H4 (cell line): ENCODE data around the gene NISCH. TPM values are rescaled to one million over a fixed set of nuclear protein-coding genes. Genes with fewer than 3 reads are reported as not detected.

Source experiments
- DNase-seq: peaks from one replicate; pipeline ENCODE4 v3.0.0-alpha.2; 2015; ENCODE audit warnings: low spot score
- total RNA-seq: library from RNA; depleted of rRNA; stranded (reverse); fragments of >200 nt; shearing (Covaris generic); gene quantifications from 2 replicates; pipeline ENCODE4 v1.2.3, GENCODE V29; 2014

NISCH gene
- total RNA-seq, 1 experiment from 2014 or later, result 7.5 TPM

DNA sequence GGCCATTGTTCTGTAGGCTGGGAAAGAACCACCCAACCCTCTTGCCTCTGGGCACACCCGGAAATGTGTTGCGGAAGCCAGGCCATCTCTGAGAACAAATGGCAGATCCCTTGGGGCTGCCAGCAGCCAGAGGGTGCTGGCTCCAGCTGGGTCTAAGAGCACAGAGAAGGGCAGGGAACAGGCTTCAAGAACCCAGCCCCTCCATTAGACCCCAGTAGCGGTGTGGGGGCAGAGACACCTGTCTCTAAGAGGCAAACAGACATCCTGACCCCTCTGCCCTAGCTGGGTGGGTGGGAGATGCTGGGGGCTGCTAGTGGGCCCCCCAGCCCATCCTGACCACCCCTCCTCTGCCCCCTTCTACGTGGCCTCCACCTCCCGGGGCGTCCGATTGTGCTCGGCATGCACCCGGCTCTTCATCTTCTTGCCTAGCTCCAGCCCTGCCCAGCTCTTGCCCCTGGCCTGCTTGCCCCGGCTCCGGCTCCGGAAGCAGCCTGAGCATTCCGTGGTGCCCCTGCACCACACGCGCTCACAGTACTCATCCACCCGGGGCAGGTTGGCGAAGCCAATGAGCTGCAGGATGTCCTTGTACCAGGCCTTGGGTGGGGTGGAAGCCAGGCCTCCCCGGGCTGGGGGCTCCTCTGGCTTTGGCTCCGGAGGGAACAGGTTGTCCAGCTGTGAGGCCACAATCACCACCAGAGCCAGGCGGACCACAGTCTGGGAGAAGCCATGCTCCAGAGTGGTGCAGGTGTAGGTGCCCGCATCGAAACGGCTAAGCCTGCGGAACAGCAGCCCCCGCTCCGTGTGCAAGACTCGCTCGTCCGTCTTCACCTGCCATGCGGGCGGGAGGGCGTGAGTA, 19.9 kb upstream of the NISCH start:
- no peak for DNase-seq

DNA sequence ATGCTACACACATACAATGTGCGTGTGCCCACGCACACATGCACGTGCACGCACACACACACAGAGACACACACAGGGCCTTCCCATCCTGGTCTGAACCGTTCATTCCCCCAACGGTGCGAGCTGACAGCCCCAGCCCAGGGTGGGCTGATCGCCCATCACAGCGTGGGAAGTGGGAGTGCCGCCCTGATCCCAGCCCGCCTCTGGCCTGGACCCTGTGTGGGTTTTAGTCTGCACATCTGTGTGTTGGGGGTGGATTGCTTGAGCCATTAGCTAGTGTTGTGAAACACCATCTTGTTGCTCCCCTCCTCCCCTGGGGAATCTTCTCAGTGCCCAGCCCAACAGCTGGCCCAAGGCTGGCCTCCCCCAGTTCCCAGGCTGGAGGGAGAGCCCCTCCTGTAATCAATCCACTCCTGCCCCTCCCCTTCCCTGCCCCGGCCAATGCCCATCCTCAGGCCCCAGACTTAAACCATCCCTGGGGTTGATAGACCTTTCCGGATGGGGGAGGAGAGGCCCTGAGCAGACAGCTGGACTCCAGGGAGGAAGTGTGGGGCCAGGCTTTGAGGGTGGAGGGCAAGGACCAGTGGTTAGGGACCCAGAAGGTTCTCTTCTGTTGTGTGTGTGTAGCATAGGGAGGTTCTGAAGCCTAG, 18.8 kb upstream of the NISCH start:
- DNase-seq, result no peak

DNA sequence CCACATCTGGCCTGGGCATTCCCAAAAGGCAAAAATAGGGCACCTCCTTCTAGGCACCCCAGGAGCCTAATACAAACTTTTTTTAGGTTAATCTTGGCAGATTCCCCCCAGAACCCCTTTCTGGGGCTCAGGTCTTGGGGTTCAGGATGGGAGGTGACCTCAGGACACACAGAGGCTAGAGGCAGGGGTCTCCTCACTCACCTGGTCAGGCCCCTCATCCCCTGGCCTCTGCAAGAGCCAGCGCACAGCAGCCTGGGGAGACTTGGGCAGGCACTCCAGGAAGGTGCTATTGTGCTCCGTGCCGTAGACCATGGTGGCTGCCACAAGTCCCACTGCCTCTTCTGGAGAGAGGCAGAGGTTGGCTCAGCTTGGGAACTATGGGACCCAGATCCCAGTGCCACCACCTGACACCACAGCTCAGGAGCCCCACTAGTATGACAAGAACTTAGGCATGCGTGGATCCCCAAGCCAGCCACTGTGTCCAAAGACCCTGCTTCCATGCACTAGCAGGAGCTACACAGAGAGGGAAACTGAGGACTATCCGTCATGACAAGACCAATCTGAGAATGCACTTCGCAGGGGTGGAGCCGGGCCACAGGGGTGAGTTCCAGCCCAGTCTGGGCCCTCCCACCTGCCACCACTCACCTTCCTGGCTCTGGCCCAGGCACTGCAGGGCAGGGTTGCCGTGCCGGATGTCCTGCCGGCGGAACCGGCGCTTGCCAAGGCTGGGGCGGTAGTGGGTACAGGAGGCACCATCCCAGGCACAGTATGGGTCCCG, 17.9 kb upstream of the NISCH start:
- DNase-seq, result no peak

DNA sequence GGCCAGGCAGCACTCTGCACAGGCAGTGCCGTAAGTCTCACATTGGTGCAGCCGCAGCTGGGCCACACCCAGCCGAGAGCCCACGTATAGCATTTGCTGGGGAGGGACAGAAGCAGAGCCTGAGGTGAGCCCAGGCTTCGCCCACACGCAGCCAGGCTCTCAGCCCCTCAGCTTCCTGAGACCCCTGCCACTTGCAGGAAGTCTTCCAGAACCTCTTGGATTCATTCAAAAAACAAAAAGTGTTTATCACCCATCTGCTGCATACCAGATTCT, 17.4 kb upstream of the NISCH start:
- no peak for DNase-seq

DNA sequence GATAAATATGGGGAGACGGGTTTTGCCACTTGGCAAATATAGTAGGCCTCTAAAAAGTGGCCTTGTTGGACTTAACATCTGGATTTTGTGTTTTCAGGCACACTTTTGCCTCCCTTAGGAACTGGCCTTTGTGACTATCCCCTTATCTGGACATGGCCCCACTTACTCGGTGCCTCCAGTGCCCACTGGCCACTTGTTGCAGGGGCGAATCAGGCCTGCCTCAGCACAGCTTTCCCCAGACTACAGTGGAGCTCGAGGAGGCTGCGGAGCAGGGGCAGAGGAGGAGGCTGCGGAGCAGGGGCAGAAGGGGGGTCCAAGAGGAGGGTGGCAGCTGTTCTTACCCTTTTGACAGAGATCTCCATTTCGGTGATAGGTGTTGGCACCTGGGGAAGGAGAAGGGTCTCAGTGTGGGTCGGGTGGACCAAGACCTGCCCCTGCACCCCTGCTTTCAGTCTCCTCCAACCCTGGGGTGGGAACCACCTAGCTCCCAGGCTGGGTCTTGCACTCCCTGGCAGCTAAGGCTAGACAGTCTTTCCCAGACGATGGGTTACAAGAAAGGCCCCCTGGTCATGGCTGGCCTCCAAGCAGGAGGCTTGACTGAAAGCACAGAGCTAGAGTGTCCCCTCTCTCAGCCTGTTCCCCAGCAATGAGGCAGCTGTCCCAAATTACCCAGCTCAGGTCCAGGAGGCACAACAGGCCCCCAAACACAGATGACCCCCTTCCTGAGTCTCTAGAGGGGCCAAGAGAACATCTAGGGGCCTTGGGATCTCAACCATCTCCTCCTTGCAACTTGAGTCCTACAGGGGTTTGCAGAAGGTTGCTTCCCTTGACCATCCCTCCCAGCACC, 16.6 kb upstream of the NISCH start:
- no peak for DNase-seq

DNA sequence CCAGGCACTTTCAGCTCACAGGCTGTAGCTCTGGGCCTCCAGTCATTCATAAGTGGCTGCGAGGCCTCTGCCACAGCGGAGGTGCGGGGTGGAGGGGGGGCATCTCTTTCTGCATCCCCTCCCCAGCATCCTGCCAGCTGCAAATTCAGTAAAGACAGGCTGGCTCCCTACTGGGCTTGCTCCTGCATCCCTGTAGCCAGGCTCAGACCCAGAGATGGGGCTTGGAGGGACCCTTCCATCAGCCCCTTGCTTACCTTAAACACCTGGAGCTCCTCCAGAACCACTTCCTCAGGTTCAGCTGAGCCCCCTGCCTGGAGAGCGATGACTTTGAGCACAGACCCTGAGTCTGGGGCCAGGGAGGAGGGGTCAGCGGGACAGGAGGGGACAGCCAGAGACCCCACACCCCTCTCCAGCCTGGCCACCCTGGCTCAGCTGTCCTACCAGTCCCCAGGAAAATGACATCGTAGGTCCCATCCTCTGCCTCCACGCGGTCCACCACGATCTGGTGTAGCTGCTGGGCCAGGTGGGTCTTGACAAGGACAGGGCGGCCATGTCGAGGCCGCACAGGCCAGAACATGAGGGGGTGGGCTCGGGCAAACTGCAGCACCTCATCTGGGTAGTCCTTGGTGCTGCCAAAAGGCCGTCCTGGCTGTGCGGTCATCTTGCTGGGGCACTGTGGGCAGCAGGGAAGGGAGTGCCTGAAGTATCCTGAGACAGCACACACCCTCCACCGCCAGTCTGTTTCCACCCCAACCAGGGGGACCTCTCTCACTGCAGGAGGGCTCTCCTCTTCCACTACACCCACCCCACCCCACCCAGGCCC, 15.8 kb upstream of the NISCH start:
- no peak for DNase-seq

DNA sequence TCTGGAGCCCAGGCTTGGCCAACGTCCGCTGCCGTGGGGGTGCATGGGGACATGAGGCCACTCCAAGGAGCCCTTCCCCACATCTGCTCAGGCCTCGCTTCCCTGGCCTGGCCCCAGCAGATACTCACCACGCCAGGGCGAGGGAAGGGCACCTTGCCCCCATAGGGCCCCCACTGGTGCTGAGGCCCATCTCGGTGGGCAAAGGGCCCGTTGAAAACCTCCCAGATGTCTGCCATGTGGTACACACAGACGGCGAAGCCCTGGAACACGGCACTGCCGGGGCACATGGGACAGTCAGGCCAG, 15.2 kb upstream of the NISCH start:
- DNase-seq, result no peak

DNA sequence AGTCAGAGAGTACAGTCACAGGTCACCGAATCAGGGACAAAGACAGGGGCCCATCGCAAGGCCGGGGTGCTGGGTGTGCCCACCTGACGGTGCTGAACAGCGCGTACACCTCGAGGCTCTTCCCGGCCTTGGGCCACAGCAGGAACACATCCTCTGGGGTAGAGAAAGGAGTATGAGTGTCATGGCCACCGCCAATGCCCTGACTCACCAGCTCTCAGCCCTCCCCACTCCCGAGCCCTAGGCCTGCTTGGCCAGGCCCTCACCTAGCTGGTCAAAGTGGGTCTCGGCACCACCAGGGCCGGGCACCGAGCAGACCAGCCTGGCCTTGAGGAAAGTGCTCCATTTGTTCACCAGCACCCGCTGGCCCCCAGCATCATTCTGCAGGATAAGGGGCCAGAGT, 14.7 kb upstream of the NISCH start:
- no peak for DNase-seq

DNA sequence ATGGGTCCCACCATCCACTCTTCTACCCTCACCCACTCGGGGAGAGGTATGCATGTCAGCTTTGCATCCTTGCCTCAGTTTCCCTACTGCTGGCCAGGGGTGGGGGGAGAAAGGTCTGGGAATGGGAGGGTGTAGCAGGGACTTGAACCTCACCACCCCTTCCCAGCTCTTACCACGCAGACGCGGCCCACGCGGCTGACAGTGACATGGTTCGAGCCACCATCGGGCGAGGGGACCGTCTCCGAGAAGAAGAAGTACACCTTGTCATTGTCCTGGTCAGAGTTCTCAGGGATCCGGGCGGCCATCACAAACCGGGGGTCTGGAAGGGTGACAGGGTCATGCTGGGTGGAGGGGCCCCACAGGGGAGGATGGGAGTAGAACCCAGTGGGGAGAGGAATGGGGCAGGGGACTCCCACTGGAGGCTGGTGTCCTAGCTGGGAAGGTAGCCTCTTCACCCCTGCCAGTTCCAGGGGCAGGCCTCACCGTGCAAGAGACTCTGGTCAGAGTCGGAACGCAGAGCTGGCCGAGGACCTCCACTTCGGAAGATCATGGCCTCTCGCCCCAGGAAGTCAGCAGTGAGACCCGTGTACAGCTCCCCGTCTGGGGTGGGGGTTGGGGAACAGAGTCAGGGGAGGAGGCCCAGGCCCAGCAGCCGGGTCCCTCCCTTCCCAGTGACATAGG, 14.2 kb upstream of the NISCH start:
- no peak for DNase-seq

DNA sequence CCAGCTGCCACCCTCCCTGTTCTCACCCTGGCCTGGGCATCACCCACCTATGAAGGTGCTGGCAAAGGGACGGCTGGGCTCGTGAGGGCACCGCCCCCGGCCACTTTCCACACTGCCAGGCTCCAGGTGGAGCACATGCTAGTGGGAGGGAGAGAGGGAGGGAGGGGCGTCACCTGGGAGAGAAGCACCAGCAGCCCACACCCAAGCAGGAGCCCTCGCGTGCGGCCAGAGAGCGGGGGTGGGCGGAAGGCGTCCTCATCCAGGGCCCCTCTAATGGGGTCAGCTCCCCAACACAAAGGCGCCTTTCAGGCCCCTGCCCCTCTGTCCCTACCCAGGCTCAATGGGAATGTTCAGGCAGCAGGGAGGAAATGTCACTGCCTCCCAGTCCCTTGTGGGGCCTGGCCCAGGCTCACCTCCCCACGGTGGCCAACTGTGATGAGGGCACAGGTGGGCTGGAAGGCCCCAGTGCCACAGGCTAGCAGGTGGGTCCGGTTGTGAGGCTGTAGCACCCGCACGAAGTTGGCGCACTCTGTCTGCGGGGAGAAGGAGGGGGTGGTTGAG, 13.6 kb upstream of the NISCH start:
- DNase-seq, result no peak

DNA sequence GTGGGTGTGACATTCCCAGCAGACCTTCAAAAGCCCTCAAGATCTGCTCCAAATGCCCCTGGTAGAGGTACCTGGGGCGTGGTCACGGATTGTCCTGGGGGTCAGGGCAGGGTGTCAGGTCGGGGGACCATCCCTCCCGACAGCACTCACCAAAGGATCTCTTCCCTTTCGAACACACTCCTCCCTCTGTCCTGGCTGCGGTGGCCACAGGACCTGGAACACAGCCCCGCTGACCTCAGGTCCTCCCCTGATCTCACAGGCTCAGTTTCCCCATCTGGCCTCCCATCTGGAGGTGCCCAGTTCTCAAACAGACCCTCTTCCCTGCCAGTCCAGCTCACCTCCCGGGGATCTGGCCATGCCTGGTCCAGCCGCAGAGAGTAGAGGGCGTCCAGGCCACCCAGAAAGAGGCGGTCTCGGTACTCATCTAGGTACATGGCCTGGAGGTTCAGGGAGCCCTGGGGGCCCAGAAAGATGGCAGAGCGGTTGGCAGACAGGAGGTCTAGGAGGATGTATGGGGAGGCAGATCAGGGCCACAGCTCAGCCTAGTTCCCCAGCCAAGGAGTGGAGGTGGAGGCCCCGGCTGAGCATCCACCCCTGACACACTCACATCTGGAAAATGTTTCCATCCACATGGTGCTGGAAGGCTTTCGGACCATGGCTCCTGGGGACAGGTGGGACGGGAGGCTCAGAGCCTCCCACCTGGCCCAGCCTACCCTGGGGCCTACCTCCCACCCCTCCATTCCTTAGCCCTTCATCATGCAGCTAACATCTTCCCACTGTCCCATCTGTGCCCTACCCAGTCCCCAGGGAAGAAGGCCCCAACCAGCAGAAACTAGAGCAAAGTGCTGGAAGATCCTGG, 12.8 kb upstream of the NISCH start:
- DNase-seq, result no peak

DNA sequence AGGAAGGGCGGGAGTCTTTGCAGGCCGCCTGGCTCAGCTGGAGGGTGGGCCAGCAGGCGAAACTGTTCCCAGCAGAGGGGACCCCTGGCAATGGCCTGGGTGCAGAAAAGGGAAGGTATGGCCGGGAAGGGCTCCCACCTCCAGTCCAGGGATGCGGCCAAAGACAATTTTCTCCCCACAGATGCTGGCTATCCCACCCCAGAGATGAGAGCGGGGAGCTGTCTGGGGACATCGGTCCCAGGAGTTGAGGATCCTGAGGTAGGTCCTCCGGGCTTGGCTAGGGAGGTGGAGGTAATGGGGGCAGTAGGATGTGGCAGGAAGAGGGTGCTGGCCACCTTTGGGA, 12.2 kb upstream of the NISCH start:
- no peak for DNase-seq

DNA sequence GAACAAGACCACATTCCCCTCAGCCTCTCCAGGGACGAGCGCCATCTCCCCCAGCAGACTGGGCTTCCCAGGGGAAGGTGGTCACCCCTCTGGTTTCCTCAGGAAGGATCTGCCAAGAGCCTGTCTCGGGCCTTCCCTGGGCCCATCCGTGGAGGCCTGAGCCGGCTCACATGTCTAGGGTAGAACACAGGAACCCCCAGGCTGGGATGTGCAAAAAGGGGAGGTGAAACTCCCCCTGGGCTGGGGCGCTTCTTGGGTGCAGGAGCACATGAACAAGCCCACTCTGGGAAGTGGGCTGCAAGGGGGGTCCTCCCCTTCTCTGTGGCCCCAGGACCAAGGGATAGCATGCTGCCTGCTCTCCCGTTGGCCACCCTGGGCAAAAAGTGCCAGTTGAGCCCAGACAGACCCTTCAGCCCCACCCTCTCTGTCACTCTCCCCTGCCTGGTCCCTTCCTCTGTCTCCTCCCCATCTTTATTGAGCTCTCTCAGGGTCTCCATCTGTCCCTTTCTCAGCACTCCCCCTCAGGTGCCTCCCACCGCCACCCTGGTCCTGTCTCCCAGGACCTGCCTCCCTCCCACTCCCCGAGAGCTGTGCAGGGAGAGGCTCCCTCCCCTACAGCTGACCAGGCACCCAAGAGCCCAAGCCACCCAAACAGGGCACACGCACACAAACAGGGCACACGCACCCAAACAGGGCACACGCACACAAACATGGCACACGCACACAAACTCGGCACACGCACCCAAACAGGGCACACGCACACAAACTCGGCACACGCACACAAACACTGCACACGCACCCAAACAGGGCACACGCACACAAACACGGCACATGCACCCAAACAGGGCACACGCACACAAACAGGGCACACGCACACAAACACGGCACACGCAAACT, 11.4 kb upstream of the NISCH start:
- no peak for DNase-seq

DNA sequence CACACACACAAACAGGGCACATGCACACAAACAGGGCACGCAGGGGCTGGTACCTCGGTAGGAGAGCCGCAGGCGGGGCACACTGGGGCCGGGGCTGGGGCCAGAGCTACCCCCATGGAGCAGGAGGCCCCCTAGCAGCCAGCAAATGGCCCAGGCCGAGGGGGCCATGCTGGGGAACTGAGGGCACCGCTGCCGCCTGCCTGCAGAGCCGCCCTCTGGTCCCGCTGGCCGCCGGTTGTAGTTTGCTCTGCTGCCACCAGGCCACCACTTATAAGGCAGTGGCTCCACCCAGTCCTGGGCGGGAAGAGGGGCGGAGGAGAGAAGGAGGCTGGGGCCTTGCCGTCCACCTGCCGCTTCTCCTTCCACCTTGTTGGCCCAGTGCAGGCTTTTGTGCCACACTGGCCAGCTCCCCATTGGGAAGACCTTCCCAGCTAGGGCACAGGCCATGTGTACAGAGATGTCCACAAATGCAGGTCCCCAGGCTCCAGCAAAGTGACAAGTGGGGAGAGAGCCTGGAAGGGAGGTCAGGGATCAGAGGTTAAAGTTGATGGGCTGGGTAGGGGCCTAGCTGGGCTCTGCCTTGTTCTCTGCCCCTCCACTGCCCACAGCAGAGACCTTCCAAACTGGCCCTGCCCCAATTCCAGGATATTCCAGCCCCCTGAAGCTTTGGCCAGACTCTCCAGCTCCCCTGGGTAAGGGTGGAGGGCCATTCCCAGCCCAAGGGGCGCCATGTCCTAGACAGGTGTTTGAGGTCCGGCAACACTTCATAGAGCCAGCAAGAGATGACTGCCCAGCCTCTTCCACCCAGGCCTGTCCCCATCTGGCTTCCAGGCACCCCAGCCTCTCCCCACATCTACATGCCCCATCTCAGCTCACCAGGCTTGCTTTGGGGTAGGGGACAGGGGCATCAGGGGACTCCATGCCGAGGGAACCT, 10.3 kb upstream of the NISCH start, which contains the start of gene SEMA3G:
SEMA3G (minus strand) TSS at position 244 of the 934 bp plus-strand sequence; CDS start at position 168, 76 bp downstream.
- peak; percentile 58 for DNase-seq

DNA sequence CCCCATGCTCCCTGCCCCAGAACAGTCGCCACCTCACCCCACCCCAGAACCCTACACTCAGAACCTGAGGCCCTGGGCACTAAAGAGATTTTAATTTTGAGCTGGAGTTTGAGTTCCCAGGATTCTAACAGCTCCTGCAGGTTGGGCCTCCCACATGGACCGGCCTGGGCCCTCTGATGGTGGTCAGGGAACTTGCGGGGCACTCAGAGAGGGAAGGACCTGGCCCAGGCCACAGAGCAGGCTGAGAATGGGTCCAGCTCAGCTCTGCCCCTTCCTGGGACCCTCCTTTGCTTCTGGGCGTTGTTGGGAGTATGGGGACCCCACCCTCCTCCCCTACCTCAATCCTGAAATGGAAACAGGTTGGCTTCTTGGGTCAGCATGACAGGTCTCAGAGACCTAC, 9.4 kb upstream of the NISCH start:
- no peak for DNase-seq

DNA sequence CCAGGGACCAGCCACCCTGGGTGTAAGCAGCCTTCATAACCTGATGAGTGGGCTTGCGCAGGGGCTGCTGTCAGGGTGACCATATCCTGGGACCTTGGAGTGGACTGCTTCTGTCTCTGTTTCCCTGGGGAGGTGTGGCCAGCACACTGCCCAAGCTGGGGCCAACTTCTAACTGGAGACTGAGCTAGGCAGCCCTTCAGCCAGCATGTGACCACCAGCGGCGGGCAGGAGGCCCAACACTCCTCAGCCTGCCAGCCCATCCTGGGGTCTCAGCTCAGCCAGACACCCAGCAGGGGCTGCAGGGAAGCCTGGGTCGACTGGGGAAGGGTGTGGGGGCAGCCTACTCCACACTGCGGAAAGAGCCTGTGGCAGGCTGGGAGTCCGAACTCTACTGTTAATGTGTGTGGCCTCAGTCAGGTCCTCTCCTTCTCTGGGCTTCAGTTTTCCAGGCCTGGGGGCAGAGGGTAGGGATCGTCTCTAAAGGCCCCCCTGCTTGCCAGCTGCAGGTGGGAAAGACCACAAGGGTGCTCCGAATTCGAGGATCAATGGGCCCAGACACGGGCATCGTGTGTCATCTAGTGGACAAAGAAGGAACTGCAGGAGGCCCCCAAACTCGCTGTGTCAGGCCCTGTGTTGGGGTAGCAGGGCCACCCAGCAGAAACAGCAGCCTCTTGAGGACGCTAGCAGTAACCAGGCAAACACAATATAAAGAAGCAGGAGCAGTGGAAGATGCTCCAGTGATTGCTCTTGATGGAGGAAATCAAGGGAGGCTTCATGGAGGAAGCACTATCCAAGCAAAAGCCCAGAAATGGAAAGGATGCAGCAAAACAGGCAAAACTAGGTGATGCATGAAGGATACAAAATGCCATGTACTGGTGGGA, 8.5 kb upstream of the NISCH start:
- DNase-seq, result no peak
